HG03135 (cell line): ENCODE results near the gene KIDINS220.
"Not testable (repeated sequence)": the region's sequence is repeated elsewhere in the genome, so short reads cannot be mapped to it uniquely, and the experiment has no call there.

Experiments used
- ATAC-seq: cut with Tn5 transposase; IDR thresholded peaks from one replicate; pipeline ENCODE4 v1.9.1; 2021; ENCODE audit warnings: mild to moderate bottlenecking, moderate library complexity; ENCODE audit not compliant: unreplicated experiment

KIDINS220 gene

GRCh38 chr2:8756716-8757115 lies 80.7 kb downstream of the KIDINS220 start:
- no peak for ATAC-seq

GRCh38 chr2:8756230-8756629 lies 81.2 kb downstream of the KIDINS220 start:
- no peak for ATAC-seq

DNA sequence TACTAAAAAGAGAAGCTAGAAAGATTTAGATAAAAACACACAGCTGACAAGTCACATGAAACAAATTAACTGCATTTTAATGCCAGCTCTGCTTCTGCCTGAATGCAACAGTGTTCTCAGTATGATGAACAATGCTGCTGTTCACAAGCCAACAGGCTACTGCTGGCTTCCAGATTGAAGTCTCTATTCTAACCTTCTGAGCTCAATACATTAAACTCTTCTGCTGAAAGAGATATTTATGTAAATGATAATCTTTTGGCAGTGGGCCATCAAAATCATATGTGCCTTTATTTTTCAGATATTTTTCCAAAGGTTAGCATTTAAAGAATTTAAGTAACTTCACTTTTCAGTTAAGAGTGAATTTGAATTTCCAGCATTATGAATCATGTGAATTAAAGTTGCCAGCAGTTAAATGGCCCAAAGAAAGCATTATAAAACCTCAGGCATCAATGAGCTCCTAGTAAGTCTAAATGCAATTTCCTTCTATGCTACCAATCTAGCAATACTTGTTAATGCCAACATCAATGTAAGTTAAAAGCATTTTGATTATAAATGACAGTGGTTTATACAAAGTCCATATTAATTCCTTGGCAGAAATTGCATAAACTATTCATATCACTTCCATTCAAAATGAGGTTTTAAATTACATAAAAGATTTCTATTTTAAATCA lies 83.2 kb downstream of the KIDINS220 start:
- no peak for ATAC-seq

DNA sequence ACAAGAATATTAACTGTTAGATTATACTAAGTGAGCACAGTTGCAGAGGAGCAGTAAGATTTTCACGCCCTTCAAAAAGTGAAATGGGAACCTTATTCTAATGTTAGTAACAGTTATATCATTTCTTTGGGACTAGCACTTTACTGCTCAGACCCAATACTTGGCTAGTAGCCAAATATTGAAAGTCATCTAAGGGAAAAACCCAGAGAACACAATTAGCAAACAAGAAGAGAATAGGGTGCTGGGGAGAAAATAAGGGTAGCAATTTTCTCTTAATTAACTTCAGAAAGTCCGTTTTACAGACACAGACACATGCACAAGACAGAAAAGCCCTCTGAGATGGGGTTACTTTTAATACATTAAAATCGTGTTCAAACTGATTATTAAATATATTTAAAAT lies 83.8 kb downstream of the KIDINS220 start:
- no peak for ATAC-seq

GRCh38 chr2:8752385-8752784 lies 85.0 kb downstream of the KIDINS220 start:
- no peak for ATAC-seq

- ATAC-seq: no peak
These were observed 87.2 kb downstream of the KIDINS220 start for GRCh38 chr2:8750221-8750620.

GRCh38 chr2:8743261-8743660 lies 94.2 kb downstream of the KIDINS220 start:
- ATAC-seq: no peak

DNA sequence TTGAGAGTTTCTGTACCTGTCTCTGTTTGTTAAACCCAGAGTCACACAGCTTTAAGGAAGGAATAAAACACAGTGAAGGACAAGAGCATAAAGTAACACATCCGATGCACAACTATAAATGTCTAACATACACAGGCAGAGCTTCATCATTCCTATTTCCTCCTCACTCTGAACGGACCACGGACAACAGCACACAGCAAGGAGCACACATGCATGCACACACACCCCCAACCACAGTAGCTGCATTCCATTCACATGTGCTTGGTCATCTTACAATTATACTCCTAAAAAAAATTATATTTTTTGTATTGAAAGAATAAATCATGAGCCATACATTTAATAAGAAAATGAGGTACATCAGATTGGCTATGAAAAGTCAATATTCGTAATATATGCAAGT lies 97.3 kb downstream of the KIDINS220 start:
- no peak for ATAC-seq

DNA sequence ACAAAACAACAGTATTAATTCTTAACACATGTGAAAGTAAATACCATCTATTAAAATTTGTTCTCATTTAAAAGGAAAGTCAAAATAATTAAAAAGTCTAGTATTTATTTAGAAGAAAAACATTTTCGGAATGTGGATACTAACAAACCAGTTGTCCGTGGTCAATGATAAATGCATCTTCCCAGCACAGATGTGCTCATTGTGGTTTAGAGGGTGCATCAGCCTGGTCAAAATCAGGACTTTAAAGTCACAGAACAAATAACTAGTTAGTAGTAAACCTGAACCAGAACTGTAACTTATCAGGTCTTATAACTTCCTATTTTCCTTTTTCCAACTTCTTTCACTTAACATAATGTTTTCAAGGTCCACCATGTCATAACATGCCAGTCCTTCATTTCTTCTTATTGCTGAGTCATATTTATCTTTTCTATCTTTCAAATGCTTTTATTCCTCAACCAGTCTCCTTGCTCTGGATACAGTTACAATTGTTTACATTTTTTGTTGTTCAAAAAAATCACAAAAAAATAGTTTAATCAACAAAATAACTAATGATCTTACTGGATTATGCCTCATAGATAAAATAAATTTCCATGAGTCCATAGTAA lies 99.7 kb downstream of the KIDINS220 start:
- no peak for ATAC-seq

- ATAC-seq: no peak
These were observed 104.8 kb downstream of the KIDINS220 start for GRCh38 chr2:8732601-8733000.

GRCh38 chr2:8729939-8730338 lies 107.5 kb downstream of the KIDINS220 start:
- no peak for ATAC-seq

GRCh38 chr2:8729101-8729500 lies 108.3 kb downstream of the KIDINS220 start:
- not testable (repeated sequence) for ATAC-seq

GRCh38 chr2:8728305-8729015 lies 109.0 kb downstream of the KIDINS220 start:
- ATAC-seq: no peak

GRCh38 chr2:8725838-8726237 lies 111.6 kb downstream of the KIDINS220 start:
- no peak for ATAC-seq

- ATAC-seq: no peak
These were observed 114.4 kb downstream of the KIDINS220 start for GRCh38 chr2:8722986-8723385.

GRCh38 chr2:8721410-8721809 lies 116.0 kb downstream of the KIDINS220 start:
- no peak for ATAC-seq

- ATAC-seq: no peak
These were observed 116.7 kb downstream of the KIDINS220 start for GRCh38 chr2:8720741-8721140.

- no peak for ATAC-seq
These were observed 117.9 kb downstream of the KIDINS220 start for GRCh38 chr2:8719528-8719927.

DNA sequence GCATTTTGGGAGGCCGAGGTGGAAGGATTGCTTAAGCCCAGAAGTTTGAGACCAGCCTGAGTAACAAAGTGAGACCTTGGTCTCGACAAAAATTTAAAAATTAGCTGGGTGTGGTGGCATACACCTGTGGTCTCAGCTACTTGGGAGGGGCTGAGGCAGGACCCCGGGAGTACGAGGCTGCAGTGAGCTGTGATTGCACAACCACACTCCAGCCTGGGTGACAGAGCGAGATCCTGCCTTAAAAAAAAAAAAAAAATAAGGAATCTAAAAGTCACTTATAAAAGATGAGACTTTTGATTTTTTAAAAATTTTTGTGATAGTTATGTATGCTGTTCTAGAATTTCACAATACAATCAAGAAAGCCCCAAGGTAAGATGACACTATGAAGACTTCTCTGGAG lies 122.4 kb downstream of the KIDINS220 start:
- no peak for ATAC-seq

- ATAC-seq: no peak
These were observed 123.1 kb downstream of the KIDINS220 start for GRCh38 chr2:8714283-8714682.

- ATAC-seq: no peak
These were observed 126.5 kb downstream of the KIDINS220 start for GRCh38 chr2:8710951-8711350.

GRCh38 chr2:8709611-8710010 lies 127.8 kb downstream of the KIDINS220 start:
- ATAC-seq: no peak
